Activated naive CD8-positive, alpha-beta T cell treated with anti-CD3 and anti-CD28 coated beads, Interleukin-2, amount 50 U/mL, for 16 hours (primary cell): ENCODE measurements around the gene SEMA7A.
"Not testable (repeated sequence)": the region's sequence is repeated elsewhere in the genome, so short reads cannot be mapped to it uniquely, and the experiment has no call there.

ENCODE experiments used
- DNase-seq: peaks from one replicate; pipeline ENCODE4 v3.0.0-alpha.2; 2020; ENCODE audit warnings: low read depth, low spot score

SEMA7A gene

GRCh38 chr15:74373731-74374647 is 59.8 kb downstream of the SEMA7A start:
- DNase-seq = peak; percentile 93

DNA sequence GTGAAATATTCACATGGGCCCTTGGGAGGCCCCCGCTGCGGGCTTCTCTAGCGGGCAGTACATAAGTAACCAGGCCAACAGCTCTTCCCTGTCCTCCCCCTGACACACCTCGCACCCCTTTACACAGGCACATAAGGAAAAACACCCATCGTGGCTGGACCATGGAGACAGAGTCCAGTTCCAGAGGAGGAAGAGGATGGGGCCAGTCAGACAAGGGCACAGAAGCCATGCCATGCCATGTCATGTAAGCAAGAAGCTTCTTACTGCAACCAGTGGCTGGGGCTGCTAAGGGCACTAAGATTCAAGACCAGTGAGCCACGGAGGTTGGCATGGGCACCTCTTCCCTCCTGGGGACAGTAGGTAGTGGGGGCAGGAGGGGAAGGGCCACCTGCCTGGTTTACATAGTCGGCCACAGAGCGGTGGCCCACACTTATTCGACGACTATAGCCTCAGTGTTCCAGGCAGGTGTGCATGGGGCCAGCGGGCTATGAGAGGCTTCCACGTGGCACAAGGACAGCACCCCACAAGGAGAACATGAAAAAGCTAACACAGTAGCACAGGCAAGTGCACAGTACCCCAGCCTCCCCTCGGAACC is 60.6 kb downstream of the SEMA7A start:
- no peak for DNase-seq

GRCh38 chr15:74370471-74370870 is 63.3 kb downstream of the SEMA7A start:
- no peak for DNase-seq

DNA sequence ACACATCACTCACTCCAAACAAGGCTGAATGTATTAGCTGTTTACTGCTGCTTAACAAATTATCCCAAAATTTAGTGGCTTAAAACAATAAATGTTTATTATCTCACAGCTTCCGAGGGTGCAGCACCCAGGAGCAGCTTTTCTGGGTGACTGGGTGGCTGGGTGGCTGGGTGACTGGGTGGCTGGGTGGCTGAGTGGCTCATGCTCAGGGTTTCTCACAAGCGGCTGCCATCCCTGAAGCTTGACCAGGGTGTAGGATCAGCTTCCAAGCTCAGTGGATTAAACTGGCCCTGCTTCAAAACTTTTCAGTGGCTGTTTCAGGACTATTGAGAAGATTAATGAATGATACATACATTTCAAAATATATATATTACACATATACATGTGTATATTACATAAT is 64.0 kb downstream of the SEMA7A start:
- DNase-seq = no peak

GRCh38 chr15:74369084-74369745 is 64.5 kb downstream of the SEMA7A start:
- no peak for DNase-seq

GRCh38 chr15:74368121-74368520 is 65.6 kb downstream of the SEMA7A start:
- no peak for DNase-seq

- no peak for DNase-seq
Measured at GRCh38 chr15:74367296-74367854, 66.4 kb downstream of the SEMA7A start, which contains the start of gene CYP11A1. Gene CYP11A1, minus strand, starts transcription at chr15:74367646. Its CDS starts 61 bp downstream, at chr15:74367585.

GRCh38 chr15:74365598-74366445 is 67.9 kb downstream of the SEMA7A start:
- no peak for DNase-seq

- DNase-seq = no peak
Measured at GRCh38 chr15:74364936-74365597, 68.7 kb downstream of the SEMA7A start.

GRCh38 chr15:74362482-74362881 is 71.3 kb downstream of the SEMA7A start:
- DNase-seq = no peak

- not testable (repeated sequence) for DNase-seq
Measured at GRCh38 chr15:74360855-74361254, 72.9 kb downstream of the SEMA7A start.

DNA sequence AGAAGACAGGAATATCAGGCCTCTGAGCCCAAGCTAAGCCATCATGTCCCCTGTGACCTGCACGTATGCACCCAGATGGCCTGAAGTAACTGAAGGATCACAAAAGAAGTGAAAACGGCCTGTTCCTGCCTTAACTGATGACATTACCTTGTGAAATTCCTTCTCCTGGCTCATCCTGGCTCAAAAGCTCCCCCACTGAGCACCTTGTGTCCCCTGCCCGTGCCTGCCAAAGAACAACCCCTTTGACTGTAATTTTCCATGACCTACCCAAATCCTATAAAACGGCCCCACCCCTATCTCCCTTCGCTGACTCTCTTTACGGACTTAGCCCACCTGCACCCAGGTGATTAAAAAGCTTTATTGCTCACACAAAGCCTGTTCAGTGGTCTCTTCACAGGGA is 74.4 kb downstream of the SEMA7A start:
- DNase-seq = not testable (repeated sequence)
